Nephron (organoid): ENCODE data around the gene TFAP2A.

Experiments
- H3K27ac Mint-ChIP-seq, 3 experiments: 2 replicates each; pipeline ENCODE4 v1.8.0; 2020; ENCODE audit warnings: mixed read lengths in 3 of 3, mild to moderate bottlenecking in 2 of 3, moderate library complexity in 1 of 3
- H3K27me3 Mint-ChIP-seq: 2 replicates; pipeline ENCODE4 v1.8.0; 2021; ENCODE audit warnings: low read depth, mild to moderate bottlenecking, moderate library complexity, mixed read lengths
- H3K36me3 Mint-ChIP-seq: 2 replicates; pipeline ENCODE4 v1.8.0; 2020; ENCODE audit warnings: low read depth, mixed read lengths
- H3K4me1 Mint-ChIP-seq: 2 replicates; pipeline ENCODE4 v1.8.0; 2020; ENCODE audit warnings: mixed read lengths
- H3K4me3 Mint-ChIP-seq, 3 experiments: 2 replicates each; pipeline ENCODE4 v1.8.0; 2020; ENCODE audit warnings: mild to moderate bottlenecking in 3 of 3, mixed read lengths in 3 of 3, moderate library complexity in 2 of 3
- H3K9me3 Mint-ChIP-seq: 2 replicates; pipeline ENCODE4 v1.8.0; 2020; ENCODE audit warnings: mixed read lengths
- TF ChIP-seq, protein P1 (sequence below), 3 experiments: fragments of 200-600 bp; sonication (generic); IDR thresholded peaks; one replicate each; pipeline ENCODE4 v1.5.0; 2021; ENCODE audit warnings: antibody characterized with exemption in 3 of 3; ENCODE audit not compliant: unreplicated experiment in 3 of 3

Gene TFAP2A

DNA sequence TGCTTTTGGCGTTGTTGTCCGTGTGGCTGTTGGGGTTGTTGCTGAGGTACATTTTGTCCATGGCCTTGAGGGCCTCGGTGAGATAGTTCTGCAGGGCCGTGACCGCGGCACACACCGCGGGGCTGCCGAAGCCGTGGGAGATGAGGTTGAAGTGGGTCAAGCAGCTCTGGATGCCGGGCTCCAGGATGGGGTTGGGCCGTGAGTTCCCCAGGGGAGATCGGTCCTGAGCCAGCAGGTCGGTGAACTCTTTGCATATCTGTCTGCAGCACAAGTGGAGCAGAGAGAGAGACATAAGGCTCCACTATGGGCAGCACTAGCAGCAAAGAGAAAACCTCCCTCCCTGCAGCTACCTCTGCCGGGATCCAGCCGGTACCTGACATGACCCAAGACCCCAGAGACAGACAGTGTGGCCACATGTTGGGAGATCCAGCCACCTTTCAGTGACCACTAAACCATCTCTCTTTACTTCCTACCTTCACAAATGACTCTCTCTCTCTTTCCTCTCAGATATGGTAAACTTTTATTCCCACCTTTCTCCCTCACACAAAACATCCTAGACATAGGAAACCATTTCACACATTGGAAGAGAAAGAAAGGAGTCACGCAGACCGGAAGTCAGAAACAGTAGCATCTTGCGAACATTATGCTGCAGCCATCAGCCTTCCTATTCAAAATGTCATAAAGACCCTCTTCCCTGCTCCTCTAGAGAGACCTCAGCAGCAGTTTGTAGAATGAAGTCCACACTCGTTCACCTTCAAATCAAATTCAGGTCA, 16.2 kb downstream of the TFAP2A start:
- H3K27me3 Mint-ChIP-seq: peaks cover 100% of the 10 kb centered on the region
- H3K36me3 Mint-ChIP-seq: no peaks in the 10 kb centered on the region

DNA sequence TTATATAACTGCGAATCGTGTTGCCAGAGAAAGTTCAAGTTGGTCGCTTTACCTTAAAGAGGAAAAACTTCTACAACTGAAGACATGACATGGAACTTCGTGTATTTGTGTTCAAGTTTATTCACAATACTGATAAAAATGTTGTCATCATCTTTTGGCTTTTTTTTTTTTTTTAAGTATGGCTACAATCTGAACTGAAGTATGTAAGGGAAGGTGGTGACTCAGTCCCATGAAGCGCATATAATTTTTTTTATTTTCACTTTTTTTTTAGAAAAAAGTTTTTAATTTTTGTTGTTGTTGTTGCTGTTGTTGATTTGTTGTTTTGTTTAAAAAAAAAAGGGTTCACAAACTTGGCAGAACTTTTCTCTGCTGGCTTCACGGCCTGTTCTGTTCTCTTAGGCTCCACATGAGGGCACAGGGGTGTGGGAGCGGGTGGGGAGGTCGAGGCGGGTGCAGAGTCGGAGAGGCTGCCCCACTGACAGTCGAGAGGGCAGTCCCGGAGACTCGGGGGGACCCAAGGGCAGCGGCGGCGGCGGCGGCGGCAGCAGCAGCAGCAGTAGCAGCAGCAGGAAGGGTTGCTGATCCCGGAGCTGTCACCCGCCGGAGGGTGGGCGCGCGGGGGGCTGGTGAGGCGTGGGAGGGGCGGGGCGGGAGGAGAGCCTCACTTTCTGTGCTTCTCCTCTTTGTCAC, 17.0 kb downstream of the TFAP2A start:
- H3K27ac Mint-ChIP-seq: no peak overlapping the region
- H3K4me1 Mint-ChIP-seq: peaks cover 4% of the 10 kb centered on the region
- H3K36me3 Mint-ChIP-seq: no peaks in the 10 kb centered on the region
- H3K9me3 Mint-ChIP-seq: no peaks in the 10 kb centered on the region
- H3K4me3 Mint-ChIP-seq: peak overlapping the region in 1 of 3 experiments; percentile 33
- TF ChIP-seq, protein P1, sequence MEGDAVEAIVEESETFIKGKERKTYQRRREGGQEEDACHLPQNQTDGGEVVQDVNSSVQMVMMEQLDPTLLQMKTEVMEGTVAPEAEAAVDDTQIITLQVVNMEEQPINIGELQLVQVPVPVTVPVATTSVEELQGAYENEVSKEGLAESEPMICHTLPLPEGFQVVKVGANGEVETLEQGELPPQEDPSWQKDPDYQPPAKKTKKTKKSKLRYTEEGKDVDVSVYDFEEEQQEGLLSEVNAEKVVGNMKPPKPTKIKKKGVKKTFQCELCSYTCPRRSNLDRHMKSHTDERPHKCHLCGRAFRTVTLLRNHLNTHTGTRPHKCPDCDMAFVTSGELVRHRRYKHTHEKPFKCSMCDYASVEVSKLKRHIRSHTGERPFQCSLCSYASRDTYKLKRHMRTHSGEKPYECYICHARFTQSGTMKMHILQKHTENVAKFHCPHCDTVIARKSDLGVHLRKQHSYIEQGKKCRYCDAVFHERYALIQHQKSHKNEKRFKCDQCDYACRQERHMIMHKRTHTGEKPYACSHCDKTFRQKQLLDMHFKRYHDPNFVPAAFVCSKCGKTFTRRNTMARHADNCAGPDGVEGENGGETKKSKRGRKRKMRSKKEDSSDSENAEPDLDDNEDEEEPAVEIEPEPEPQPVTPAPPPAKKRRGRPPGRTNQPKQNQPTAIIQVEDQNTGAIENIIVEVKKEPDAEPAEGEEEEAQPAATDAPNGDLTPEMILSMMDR (IDR thresholded peaks at IDR 0.05; ENCODE audit: unreplicated experiment in 3 of 3): no peak
- peaks cover 100% of the 10 kb centered on the region for H3K27me3 Mint-ChIP-seq

More for the DNA sequence above, 16.2 kb downstream of the TFAP2A start:
- TF ChIP-seq, protein P1 (IDR thresholded peaks at IDR 0.05; ENCODE audit: unreplicated experiment in 3 of 3): no peak
- peaks cover 11% of the 10 kb centered on the region for H3K4me1 Mint-ChIP-seq
- no peak overlapping the region for H3K27ac Mint-ChIP-seq
- H3K4me3 Mint-ChIP-seq: no peak overlapping the region
- no peaks in the 10 kb centered on the region for H3K9me3 Mint-ChIP-seq

DNA sequence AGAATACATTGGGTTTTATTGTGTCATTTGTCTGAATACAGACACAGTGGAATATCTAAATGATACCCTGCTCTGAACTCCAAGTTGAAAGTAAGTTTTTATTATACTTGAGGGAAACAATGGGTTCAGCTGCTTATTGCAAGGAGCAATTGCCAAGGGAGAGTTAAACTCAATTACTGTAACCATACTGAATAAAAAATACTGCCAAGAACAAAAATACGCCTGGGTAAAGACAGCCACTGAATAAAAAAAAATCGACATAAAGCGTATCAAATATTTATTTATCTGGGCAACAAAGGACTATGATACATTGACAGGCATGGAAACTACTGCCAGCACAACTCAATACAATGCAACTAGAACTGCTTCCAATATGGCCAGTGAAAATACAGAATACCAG, 18.1 kb downstream of the TFAP2A start:
- TF ChIP-seq, protein P1 (IDR thresholded peaks at IDR 0.05; ENCODE audit: unreplicated experiment in 3 of 3): no peak
- Mint-ChIP-seq H3K36me3 (no peaks in the 10 kb centered on the region), H3K4me3 (no peak overlapping the region), H3K9me3 (peaks cover 4% of the 10 kb centered on the region), H3K27ac (no peak overlapping the region), H3K27me3 (peaks cover 100% of the 10 kb centered on the region), H3K4me1 (peaks cover 4% of the 10 kb centered on the region)

DNA sequence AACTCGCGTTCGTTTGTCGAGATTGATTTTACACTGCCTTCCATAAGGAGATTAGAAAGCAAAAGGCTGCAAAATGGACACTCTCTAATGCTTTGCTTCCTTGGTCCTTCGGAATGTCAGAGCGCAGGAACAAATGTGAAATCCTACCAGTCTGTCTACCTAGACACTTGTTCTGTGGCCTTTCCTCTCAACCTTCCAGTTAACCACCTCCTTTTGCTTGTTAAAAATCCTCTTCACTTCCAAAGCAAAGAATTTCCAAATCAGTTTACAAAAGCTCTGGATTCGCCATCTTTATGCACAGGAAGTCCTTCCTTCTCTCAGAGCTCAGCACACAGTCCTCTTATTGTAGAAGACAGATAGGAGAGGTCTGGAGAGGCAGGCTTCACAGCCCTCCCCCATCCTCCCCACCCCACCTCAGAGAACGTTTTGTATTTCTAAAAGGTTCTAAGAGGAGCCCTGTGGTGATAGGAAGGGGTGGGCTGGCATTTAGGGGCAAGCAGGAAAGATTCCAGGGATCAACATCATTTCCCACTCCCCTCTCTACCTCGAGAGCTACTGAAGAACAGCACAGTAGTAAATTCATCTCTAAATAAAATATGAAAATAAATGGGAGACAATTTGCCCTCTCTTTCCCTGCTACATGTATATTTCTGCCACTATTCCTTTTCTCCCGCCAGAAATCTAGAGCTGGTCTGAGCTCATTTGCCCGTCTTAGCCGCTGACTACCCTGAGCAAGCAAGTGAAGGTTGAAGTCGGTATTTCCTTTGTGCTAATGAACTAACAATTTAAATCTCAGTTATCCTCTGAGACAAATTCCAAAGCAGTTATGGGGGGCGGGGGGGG, 18.9 kb downstream of the TFAP2A start:
- Mint-ChIP-seq H3K4me3 (peak overlapping the region; percentile 7 to 56 (median 39)), H3K27me3 (peaks cover 100% of the 10 kb centered on the region), H3K36me3 (no peaks in the 10 kb centered on the region), H3K27ac (no peak overlapping the region), H3K9me3 (peaks cover 4% of the 10 kb centered on the region), H3K4me1 (peaks cover 4% of the 10 kb centered on the region)
- TF ChIP-seq, protein P1 (IDR thresholded peaks at IDR 0.05; ENCODE audit: unreplicated experiment in 3 of 3): no peak

DNA sequence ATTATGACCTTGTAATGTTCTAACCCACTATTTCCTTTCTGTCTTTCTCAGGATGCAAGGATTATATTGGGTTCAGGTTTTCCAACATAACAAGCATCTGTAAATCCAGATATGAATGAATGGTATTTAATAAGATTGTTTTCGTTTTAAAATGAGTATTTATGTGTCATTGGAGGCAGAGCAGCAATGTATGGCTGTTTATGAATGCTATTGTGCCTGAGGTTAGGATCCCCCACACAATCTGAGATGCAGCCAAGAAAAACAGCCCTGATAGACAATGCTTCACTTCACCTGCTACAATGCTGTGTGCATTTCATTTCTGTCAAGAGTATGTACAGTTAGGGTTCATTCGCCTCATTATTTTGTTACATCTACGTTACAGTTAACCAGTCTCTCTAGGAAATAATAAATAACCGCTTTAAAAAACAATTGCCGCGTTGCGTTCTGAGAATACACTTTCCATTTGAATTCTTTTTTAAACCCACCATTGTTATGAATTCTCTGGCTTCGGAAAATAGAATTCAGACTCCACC, 19.6 kb downstream of the TFAP2A start:
- TF ChIP-seq, protein P1 (IDR thresholded peaks at IDR 0.05; ENCODE audit: unreplicated experiment in 3 of 3): no peak
- peaks cover 100% of the 10 kb centered on the region for H3K27me3 Mint-ChIP-seq
- no peak overlapping the region for H3K27ac Mint-ChIP-seq
- peaks cover 4% of the 10 kb centered on the region for H3K9me3 Mint-ChIP-seq
- no peaks in the 10 kb centered on the region for H3K36me3 Mint-ChIP-seq
- peaks cover 4% of the 10 kb centered on the region for H3K4me1 Mint-ChIP-seq
- peak overlapping the region in 2 of 3 experiments; percentile 39 to 56 for H3K4me3 Mint-ChIP-seq
